Measurements from ENCODE around the gene JAK1.

GRCh38 chr1:64875606-64876005 is 90.7 kb downstream of the JAK1 start:
- TF ChIP-seq CTCF (IDR thresholded peaks at IDR 0.05 in 4 of 5, conservative IDR thresholded peaks at IDR 0.05 in 1 of 5) = no peak
- TF ChIP-seq POLR2A (IDR thresholded peaks at IDR 0.05) = no peak

Data from gastrocnemius medialis (tissue), 4 donors.